ENCODE measurements around the gene MAIP1.

GRCh38 chr2:199992296-199992695 is 36.9 kb downstream of the MAIP1 start:
- TF ChIP-seq POLR2AphosphoS5 (IDR thresholded peaks at IDR 0.05; ENCODE audit: low read depth, low read length) (no peak), POLR2A (IDR thresholded peaks at IDR 0.05; ENCODE audit: low read depth, low read length) (no peak), TAF1 (IDR thresholded peaks at IDR 0.05; ENCODE audit: borderline replicate concordance, low read depth, low read length) (no peak)

All from GM12892 (cell line).